Fibroblast of skin of left biceps (primary cell): ENCODE results near the gene AK3.

ENCODE experiments used
- DNase-seq, 2 experiments: peaks; one replicate each; pipeline ENCODE4 v3.0.0-alpha.2; 2013; ENCODE audit warnings: low read depth in 2 of 2

AK3 gene

GRCh38 chr9:4748612-4749011, 7.6 kb upstream of the AK3 start:
- DNase-seq = no peak

GRCh38 chr9:4746278-4747030, 5.5 kb upstream of the AK3 start:
- DNase-seq = no peak

- DNase-seq = no peak
Measured at GRCh38 chr9:4743131-4743875, 2.3 kb upstream of the AK3 start.

GRCh38 chr9:4742246-4742645, 1.2 kb upstream of the AK3 start:
- DNase-seq = no peak

- no peak for DNase-seq
Measured at GRCh38 chr9:4741365-4742089, 525 bp upstream of the AK3 start.

GRCh38 chr9:4740388-4740637, 689 bp downstream of the AK3 start:
- DNase-seq = no peak

GRCh38 chr9:4739587-4740387, 1.2 kb downstream of the AK3 start:
- DNase-seq = no peak

GRCh38 chr9:4738866-4739586, 2.0 kb downstream of the AK3 start:
- no peak for DNase-seq

GRCh38 chr9:4734150-4734549, 6.9 kb downstream of the AK3 start:
- no peak for DNase-seq

- DNase-seq = no peak
Measured at GRCh38 chr9:4732890-4733289, 8.1 kb downstream of the AK3 start.

- no peak for DNase-seq
Measured at GRCh38 chr9:4727593-4727992, 13.4 kb downstream of the AK3 start.

- no peak for DNase-seq
Measured at GRCh38 chr9:4725706-4726442, 15.1 kb downstream of the AK3 start.

GRCh38 chr9:4721736-4722135, 19.3 kb downstream of the AK3 start:
- DNase-seq = no peak

GRCh38 chr9:4718911-4719310, 22.1 kb downstream of the AK3 start:
- no peak for DNase-seq

GRCh38 chr9:4717815-4718214, 23.2 kb downstream of the AK3 start:
- DNase-seq = no peak

GRCh38 chr9:4716163-4716562, 24.8 kb downstream of the AK3 start:
- DNase-seq = no peak

- no peak for DNase-seq
Measured at GRCh38 chr9:4714266-4715016, 26.6 kb downstream of the AK3 start.

GRCh38 chr9:4713849-4714248, 27.2 kb downstream of the AK3 start:
- DNase-seq = no peak

- DNase-seq = no peak
Measured at GRCh38 chr9:4709380-4709779, 31.6 kb downstream of the AK3 start.

GRCh38 chr9:4706971-4707622, 33.9 kb downstream of the AK3 start:
- no peak for DNase-seq
